ENCODE results near the gene RDH13.
"Not testable (repeated sequence)": the region's sequence is repeated elsewhere in the genome, so short reads cannot be mapped to it uniquely, and the experiment has no call there.

The RDH13 gene

DNA sequence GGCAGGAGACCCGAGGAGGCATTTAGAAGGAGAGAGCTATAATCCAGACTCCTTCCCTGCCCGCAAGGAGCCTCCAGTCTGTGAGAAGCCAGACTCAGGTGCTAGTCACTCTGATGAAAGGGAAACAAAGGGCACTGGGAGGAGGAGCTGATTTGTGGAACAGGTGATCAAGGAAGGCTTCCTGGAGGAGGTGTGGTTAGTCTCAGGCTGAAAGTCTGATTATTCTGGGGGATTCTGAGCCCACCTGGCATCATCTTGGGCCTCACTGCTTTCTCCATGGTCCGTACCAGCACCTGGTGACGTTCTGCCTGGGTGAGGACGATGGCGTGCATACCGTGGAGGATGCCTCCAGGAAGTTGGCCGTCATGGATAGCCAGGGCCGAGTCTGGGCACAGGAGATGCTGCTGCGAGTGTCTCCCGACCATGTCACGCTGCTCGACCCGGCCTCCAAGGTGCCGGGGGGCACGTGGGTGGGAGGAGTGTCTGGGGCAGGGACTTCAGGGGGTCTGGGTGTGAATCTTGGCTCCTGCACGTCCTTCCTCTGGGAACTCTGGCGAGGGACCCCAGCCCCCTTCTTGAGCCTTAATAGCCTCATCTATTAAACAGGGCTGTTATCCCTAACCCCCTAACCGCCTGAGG lies 16.6 kb upstream of the RDH13 start:
- no peak for DNase-seq (ENCODE audit: low read depth in 1 of 2, low spot score in 1 of 2)
- no peak for TF ChIP-seq JUND (IDR thresholded peaks at IDR 0.05; ENCODE audit: low read depth)
- in situ Hi-C loops (cut with HindIII; ENCODE audit: low pct_unique_long_range_greater_than_20kb, low sequenced_read_pairs), result no loop called here

- in situ Hi-C loops (cut with HindIII; ENCODE audit: low pct_unique_long_range_greater_than_20kb, low sequenced_read_pairs), result no loop called here
- no peak for TF ChIP-seq JUND (IDR thresholded peaks at IDR 0.05; ENCODE audit: low read depth)
- DNase-seq (ENCODE audit: low read depth in 1 of 2, low spot score in 1 of 2), result no peak
Measured at GRCh38 chr19:55078996-55079395, 16.0 kb upstream of the RDH13 start.

- TF ChIP-seq JUND (IDR thresholded peaks at IDR 0.05; ENCODE audit: low read depth), result no peak
- DNase-seq (ENCODE audit: low read depth in 1 of 2, low spot score in 1 of 2), result no peak
- in situ Hi-C loops (cut with HindIII; ENCODE audit: low pct_unique_long_range_greater_than_20kb, low sequenced_read_pairs), result no loop called here
Measured at GRCh38 chr19:55077106-55077505, 14.2 kb upstream of the RDH13 start.

DNA sequence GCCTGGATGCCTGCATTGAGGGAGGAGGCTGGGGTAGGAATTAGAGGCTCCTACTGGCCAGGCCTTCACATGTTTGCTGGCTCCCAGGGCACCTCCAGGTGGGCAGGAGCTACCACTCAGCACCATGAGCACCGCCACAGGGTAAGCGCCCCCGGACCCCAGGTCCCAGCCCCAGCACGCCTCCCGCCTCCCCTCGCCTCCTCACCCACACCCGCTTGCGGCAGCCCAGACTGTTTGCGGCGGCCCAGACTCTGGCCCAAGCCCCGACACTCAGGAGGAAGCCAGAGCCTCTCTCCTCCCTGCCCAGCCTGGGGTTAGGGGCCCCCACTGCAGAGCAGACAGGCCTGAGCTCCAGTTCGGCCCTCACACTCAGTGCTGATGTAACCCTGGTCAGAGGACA lies 13.4 kb upstream of the RDH13 start:
- in situ Hi-C loops (cut with HindIII; ENCODE audit: low pct_unique_long_range_greater_than_20kb, low sequenced_read_pairs), result no loop called here
- TF ChIP-seq JUND (IDR thresholded peaks at IDR 0.05; ENCODE audit: low read depth), result no peak
- peak in 1 of 2 experiments; percentile 6 for DNase-seq (ENCODE audit: low read depth in 1 of 2, low spot score in 1 of 2)

DNA sequence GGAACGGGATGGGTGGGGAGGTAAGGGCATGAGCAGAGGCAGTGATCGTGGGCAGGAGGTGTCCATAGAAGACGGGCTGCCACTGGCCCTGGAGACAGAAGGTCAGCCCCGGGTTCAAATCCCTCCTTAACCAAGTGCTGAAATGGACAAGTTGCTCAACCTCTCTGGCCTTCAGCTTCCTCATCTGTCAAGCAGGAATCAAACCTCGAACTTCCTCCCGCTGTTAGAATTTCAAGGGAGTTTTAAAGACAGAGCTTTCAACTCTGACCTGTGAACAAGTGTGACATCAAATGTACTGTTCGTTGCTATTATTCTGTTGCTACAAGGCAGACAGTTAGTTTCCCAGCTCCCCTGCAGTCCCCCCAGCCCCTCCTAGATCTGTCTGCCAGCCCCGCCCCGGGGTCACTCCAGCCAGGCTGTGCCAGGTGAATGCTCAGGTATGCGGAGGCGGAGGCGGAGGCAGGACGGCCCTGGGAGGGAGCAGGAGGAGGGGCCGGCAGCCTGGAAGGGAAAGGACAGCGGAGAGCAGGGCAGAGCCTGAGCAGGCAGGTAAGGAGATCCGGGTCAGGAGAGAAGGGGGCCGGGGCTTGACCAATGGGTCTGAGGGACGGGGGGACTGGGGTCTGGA lies 12.5 kb upstream of the RDH13 start, which contains the start of gene EPS8L1:
Gene EPS8L1, plus strand, starts transcription at position 499 of the 628 bp plus-strand sequence. CDS start 576 bp downstream, outside the sequence.
- in situ Hi-C loops (cut with HindIII; ENCODE audit: low pct_unique_long_range_greater_than_20kb, low sequenced_read_pairs), result no loop called here
- TF ChIP-seq JUND (IDR thresholded peaks at IDR 0.05; ENCODE audit: low read depth), result no peak
- DNase-seq (ENCODE audit: low read depth in 1 of 2, low spot score in 1 of 2), result peak; percentile 67 to 87

DNA sequence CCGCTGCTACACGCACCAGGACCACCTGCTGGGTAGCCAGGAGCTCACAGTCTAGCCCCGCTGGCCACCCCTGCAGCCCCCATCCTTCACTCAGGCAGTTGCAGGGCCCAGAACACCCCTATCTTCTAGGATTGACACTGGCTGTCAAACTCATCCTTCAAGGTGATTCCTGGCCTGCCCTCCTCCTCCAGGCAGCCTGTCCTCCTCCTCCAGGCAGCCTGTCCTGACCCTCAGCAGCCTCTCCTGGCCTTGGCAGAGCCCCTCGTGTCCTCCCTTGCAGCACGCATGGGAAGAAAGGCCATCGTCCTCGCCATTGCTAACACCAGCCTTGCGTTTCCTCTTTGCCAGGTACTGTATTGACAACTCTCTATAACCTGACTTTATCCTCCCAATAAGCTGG lies 9.0 kb upstream of the RDH13 start:
- TF ChIP-seq JUND (IDR thresholded peaks at IDR 0.05; ENCODE audit: low read depth), result no peak
- no peak for DNase-seq (ENCODE audit: low read depth in 1 of 2, low spot score in 1 of 2)
- in situ Hi-C loops (cut with HindIII; ENCODE audit: low pct_unique_long_range_greater_than_20kb, low sequenced_read_pairs), result no loop called here

DNA sequence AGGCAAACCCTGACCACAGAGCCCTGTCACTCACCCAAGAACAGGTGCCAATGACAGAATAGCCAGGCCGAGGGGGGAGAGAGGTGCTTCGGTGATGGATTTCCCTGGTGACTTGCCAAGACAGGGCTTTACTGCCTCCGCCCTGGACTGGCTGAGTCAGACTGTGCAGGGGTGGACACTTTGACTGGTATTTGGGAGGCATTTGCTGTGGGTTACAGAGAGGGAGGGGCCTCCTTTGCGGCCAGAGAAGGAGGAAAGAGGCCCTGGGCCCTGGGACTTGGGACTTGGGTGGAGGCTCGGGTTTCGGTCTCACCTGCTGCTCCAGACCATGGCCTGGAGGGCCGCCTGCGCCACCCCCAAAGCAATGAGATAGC lies 8.2 kb upstream of the RDH13 start:
- in situ Hi-C loops (cut with HindIII; ENCODE audit: low pct_unique_long_range_greater_than_20kb, low sequenced_read_pairs), result no loop called here
- DNase-seq (ENCODE audit: low read depth in 1 of 2, low spot score in 1 of 2), result peak in 1 of 2 experiments; percentile 97
- no peak for TF ChIP-seq JUND (IDR thresholded peaks at IDR 0.05; ENCODE audit: low read depth)

GRCh38 chr19:55070466-55071128 lies 7.6 kb upstream of the RDH13 start:
- in situ Hi-C loops (cut with HindIII; ENCODE audit: low pct_unique_long_range_greater_than_20kb, low sequenced_read_pairs), result no loop called here
- DNase-seq (ENCODE audit: low read depth in 1 of 2, low spot score in 1 of 2), result no peak
- no peak for TF ChIP-seq JUND (IDR thresholded peaks at IDR 0.05; ENCODE audit: low read depth)

DNA sequence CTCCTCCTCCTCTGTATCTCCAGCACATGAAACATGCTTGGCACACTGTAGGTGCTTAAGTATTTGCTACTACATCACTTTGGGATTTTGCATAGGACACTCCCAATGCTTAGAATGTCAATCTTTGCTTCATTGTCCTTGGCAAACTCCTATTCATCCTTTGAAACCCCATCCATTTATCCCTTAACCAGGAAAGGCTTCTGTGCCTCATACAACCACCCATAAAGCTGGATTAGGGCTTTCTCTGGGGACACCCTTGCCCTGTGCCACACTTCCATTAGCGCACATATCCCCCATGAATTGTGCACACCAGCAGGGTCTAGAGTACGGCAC lies 6.9 kb upstream of the RDH13 start:
- DNase-seq (ENCODE audit: low read depth in 1 of 2, low spot score in 1 of 2), result no peak
- in situ Hi-C loops (cut with HindIII; ENCODE audit: low pct_unique_long_range_greater_than_20kb, low sequenced_read_pairs), result no loop called here
- TF ChIP-seq JUND (IDR thresholded peaks at IDR 0.05; ENCODE audit: low read depth), result no peak

DNA sequence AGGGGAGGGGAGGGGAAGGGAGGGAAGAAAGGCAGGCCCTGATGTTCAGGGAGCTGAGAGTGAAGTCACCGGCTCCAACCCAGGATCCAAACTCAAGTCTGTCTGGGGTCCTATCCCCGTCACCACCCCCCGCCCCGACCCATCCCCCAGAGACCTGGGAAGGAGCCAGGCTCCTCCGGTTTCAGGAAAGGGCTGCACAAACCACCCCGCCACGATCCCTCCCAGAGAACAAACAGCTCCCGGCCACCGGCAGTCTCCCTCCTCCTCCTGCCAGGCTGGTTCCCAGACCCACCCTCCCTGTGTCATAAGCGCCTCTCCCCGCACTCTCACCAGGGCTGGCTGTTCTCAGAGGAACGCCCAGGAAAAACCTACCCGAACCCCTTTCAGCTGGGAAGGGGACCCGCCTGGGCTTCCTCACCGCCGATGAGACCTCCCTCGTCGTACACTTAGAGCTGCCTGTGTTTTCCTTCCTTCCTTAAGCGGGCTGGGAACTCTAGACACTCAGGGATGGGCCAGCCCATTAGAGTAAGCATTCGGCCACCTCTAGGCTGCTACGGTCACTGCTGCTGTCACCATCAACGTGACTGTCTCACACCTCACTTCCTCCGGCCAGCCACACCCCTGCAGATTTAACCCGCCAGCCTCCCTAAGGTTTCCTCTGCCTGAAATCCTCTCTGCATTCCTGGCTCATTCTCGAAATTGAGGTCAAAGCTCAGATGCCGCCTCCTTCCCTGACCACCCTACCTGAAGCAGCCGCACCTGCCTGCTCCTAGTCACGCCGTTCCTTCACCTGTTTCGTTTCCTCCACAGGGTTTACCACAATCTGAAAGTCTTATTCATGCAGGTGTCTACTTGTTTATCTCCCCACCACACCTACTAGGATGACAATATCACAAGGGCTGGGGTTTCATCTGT lies 6.3 kb upstream of the RDH13 start:
- peak; percentile 68 to 91 for DNase-seq (ENCODE audit: low read depth in 1 of 2, low spot score in 1 of 2)
- in situ Hi-C loops (cut with HindIII; ENCODE audit: low pct_unique_long_range_greater_than_20kb, low sequenced_read_pairs), result no loop called here
- TF ChIP-seq JUND (IDR thresholded peaks at IDR 0.05; ENCODE audit: low read depth), result no peak

DNA sequence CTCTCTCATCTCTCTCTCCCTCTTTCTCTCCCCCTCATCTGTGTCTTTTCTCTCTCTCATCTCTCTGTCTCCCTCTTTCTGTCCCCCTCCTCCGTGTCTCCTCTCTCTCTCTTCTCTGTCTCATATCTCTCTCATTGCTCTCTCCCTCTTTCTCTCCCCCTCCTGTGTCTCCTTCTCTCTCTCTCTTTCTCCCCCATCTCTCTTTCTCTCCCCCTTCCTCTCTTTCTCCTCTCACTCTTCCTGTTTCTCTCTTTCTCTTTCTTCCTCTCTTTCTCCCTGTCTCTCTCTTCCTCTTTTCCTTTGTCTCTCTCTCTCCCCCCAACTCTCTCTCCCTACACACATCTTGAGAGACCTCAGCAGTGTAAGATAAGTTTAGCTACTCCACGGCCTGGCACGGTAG lies 4.9 kb upstream of the RDH13 start:
- TF ChIP-seq JUND (IDR thresholded peaks at IDR 0.05; ENCODE audit: low read depth), result no peak
- in situ Hi-C loops (cut with HindIII; ENCODE audit: low pct_unique_long_range_greater_than_20kb, low sequenced_read_pairs), result no loop called here

DNA sequence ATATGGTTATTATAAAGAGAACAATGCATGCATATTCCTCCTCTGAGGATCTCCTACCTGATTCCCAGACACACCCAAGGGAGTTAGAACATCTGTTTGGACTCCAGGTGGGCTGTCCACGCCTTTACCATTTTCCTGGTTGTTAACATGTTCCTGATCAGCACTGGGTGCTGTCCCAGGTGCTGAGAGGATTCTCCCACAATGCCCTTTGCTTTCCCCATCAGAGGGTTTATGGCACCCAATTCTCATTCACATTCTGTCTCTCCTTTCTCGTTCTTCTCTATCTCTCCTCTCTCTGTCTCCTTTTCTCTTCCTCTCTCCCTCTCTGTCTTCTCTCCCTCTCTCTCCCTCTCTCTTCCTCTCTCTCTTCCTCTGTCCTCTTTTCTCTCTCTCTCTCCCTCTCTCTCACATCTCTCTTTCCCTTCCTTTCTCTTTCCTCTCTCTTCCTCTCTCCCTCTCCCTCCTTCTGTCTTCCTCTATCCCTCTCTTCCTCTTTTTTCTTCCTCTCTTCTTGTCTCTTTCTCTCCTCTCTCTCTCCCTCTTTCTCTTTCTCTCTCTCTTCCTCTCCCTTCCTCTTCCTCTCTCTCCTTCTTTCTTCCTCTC lies 3.3 kb upstream of the RDH13 start:
- TF ChIP-seq JUND (IDR thresholded peaks at IDR 0.05; ENCODE audit: low read depth), result no peak

More for the DNA sequence above, 4.9 kb upstream of the RDH13 start:
- no peak for DNase-seq (ENCODE audit: low read depth in 1 of 2, low spot score in 1 of 2)

DNA sequence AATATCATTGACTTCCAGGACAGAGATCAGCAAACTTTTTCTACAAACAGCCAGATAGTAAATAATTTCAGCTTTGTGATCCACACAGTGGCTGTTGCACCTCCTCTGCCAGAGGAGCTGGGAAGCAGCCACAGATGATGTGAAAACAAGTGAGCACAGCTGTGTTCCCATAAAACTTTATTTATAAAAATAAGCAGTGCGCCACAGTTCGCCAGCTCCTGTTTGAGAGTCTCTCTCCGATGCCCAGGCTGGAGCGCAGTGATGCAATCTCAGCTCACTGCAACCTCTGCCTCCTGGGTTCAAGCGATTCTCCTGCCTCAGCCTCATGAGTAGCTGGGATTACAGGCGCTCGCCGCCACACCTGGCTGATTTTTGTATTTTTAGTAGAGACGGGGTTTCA lies 2.6 kb upstream of the RDH13 start:
- DNase-seq (ENCODE audit: low read depth in 1 of 2, low spot score in 1 of 2); in situ Hi-C loops (cut with HindIII; ENCODE audit: low pct_unique_long_range_greater_than_20kb, low sequenced_read_pairs): not testable (repeated sequence)

More for the DNA sequence above, 3.3 kb upstream of the RDH13 start:
- in situ Hi-C loops (cut with HindIII; ENCODE audit: low pct_unique_long_range_greater_than_20kb, low sequenced_read_pairs), result no loop called here
- peak in 1 of 2 experiments; percentile 43 for DNase-seq (ENCODE audit: low read depth in 1 of 2, low spot score in 1 of 2)

Data from T47D (cell line).